Kidney capillary endothelial cell (primary cell): ENCODE measurements around the gene ZNF516.
A peak's percentile ranks its signal among the peaks of the same experiment; 100 is the strongest.
"Not testable (repeated sequence)": the region's sequence is repeated elsewhere in the genome, so short reads cannot be mapped to it uniquely, and the experiment has no call there.

ENCODE experiments used
- DNase-seq: peaks from one replicate; pipeline ENCODE4 v3.0.0-alpha.2; 2018; ENCODE audit warnings: low spot score

Gene ZNF516

DNA sequence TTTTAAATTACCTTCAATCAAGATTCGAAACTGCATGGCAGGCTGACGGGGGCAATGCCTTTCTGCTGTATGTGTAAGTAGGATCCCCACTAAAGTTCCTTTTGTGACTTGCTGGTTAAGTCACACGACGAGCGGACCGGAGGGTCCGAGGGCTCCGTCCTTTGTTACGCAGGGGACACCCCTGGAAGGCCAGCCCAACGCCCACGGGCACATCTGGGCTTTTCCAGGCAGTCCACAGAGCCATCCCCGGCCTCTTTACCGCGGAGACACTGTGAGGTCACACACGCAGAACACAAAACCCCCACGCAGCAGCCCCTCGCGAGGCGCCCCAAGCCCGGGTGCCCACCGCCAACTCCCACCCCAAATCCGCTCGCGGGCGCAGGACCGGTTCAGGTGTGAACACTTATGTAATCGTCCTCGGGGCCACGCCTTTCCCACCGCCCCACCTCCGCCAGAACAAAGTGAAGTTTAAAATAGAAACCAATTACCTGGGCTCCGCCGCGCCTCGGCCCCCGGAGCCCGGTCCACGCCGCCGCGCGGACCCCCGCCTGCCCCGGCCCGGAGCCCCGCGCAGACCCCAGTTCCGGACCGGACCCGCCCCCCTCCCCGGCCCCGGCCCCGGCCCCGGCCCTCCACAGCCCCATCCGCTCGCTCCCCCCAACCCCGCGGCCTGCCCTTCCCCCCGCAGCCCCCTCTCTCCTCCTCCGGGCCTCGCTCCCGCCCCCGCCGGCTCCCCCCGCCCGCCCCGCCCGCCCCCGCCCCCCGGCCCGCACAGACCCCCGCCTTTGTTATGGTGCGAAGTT is 4.2 kb downstream of the ZNF516 start:
- DNase-seq, result no peak

DNA sequence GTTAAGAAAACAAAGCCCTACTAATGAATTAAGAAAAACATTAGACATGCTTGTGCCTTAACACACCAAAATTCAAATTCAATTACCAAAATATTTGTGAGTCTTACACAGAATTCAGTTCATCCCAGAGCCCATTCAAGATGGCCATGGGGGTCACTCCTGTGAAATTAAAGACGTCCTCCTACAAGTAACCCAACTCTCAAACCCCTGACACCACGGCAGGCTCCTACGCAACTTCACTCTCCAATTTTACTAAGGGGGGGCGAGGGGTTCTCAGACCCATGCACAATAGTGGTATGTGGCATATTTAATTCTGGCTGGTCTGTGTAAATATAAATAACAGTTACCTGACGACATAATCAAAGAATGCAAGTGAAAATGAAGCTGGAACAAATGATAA is 5.0 kb downstream of the ZNF516 start:
- DNase-seq, result no peak

- DNase-seq, result no peak
Observed at GRCh38 chr18:76489081-76489480, 6.0 kb downstream of the ZNF516 start.

GRCh38 chr18:76488190-76488589 is 6.9 kb downstream of the ZNF516 start:
- DNase-seq, result no peak

DNA sequence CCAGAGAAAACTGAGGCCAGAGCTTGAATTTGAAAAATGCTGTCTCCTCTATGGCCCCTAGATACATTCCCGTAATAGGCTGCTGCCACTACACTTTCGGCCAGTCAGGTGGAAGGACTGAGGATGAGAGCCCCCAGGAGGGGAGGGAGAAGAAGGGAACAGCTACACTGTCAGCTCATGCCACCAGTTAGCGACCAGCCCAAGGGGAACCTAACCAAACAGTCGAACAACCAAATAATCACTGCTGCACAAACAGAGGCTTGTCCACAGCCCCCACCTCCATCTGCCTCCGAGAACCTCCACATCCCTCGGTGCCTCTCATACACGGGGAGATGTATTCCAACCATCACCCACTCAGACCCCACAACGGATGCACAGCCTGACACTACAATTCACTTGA is 7.3 kb downstream of the ZNF516 start:
- DNase-seq, result no peak

DNA sequence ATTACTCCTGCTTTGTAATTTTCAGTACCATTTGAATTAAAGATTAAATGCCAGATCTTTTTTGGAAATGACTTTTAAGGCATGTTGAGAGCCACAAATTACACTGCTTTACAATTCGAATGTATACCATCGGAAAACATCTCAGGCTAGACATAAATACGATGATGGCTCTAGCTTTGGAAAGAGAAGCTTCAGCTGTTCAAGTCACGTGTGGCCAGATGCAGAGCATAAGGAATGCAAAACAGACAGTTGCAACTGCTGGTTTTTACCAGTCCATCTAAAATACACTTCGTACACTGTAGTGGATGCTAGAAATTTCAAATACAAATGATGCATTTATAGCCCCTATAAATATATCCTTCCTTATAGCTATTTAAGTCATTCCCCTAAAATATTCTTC is 8.0 kb downstream of the ZNF516 start:
- DNase-seq, result no peak

DNA sequence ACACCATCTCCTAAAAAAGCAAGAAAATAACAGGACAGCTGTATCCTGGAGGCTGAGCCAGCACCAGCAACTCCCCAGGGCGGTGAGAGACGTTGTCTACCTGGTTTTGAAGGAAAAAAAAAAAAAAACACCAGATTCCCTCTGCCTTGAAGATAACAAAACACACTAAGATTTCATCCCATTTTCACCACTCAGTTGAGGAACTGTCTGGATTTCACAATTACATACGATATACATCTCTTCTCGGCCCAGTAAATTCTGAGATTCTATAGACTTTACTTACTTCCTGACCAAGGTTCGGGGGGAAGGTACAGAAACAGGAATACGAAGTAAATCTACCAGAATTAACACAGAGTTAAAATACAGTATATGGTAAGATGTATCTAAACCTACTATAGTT is 8.5 kb downstream of the ZNF516 start:
- no peak for DNase-seq

GRCh38 chr18:76486038-76486437 is 9.0 kb downstream of the ZNF516 start:
- no peak for DNase-seq

- no peak for DNase-seq
Observed at GRCh38 chr18:76484749-76485387, 10.2 kb downstream of the ZNF516 start.

GRCh38 chr18:76483780-76484179 is 11.3 kb downstream of the ZNF516 start:
- no peak for DNase-seq

- DNase-seq, result no peak
Observed at GRCh38 chr18:76482971-76483691, 11.9 kb downstream of the ZNF516 start.

DNA sequence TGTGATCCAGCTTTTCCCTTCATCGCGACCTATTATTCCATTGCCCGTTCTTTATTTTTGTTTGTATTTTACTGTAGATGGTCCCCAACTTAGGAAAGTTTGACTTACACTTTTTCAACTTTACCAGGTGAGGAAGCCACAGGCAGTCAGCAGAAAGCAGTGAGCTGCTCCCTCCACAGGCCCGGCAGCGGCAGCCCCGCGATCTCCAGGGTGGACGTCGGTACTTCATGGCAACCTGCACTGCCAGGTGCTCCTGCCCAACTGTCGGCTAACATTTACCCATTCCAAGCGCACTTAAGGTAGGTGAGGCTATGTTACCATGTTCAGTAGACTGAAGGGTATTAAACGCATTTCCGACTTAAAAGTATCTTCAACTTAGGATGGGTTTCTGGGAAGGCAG is 12.8 kb downstream of the ZNF516 start:
- no peak for DNase-seq

GRCh38 chr18:76480913-76481312 is 14.1 kb downstream of the ZNF516 start:
- DNase-seq, result no peak

DNA sequence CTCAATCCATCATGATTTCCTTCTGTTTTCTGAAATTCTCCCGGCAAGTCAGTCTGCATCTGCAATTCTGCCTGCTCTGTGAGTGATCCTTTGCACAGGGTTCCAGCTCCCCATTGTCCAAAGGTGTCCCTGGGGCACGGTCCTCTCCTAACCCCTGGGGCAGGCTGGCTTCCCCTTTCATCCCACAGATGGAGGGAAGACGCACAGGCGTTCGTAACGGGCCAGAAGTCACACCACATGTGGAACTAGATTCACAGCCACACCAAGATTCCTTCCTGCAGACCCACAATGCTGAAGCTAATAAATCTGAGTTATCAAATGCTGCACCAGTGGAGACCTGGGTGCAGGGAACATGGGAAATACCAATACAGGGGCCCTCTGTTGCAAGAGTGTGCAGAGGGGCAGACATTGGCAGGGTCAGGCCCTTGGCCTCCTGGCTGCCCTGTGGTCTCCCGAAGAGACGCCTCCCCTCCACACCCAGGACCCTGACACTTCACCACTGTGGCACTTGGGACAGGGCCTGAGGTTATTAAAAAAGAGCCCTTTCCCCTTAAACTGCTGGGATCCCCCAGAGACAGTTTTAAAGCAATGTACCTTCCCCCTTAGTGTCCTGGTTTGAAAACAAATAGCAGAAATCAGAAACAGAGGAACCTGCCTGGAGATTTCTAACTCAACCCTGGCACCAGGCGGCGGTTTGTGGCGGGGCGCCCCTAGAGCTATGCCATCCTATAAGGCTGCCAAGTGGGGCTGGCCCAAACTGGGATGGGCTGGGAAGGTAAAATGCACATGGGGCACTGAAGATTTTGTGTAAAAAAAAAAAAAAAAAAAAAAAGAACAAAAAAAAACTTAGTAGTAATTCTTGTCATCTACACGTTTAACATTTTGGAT is 15.4 kb downstream of the ZNF516 start:
- DNase-seq, result no peak

DNA sequence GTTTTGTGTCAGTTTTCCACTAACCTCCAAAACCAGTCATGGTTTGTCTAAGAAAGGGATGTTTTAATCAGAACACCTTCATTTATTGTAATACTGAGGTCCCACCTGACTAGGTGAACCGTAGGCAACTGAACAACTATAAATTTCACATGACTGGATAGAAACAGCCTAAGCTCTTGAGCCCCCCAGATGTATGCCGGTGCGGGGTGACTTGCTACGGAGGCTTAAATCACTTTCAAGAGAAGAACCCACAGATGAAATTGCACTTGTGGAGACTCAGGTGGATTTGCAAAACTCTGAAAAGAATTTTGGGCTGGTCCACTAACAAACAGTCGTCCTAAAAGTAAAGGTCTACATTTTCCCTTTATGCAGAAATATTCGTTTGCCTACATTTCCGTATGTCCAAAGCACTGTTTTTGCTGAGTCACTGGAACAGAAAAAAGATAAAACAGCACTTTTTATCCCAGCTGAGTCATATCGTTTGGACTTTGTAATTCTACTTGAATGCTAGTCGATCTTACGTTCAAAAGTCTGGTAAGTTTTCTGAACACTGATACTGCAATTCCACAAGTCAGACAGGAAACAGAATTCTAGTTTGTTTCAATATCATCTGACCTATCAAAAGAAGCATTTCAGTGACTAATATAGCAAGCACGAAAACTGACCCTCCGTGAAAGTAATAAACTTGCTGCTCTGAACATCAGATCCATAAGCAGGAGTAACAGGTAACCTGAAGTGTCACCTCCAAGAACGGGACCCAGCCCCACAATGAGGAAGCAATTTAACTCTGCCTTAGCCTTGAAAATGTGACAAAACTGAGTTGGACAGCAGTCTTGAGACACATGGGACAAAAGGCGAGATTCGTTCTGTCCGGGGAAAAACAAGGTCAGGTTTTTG is 18.1 kb downstream of the ZNF516 start:
- DNase-seq, result peak; percentile 73

GRCh38 chr18:76475450-76476194 is 19.4 kb downstream of the ZNF516 start:
- no peak for DNase-seq

- DNase-seq, result no peak
Observed at GRCh38 chr18:76474824-76475223, 20.2 kb downstream of the ZNF516 start.

- DNase-seq, result not testable (repeated sequence)
Observed at GRCh38 chr18:76473521-76473920, 21.5 kb downstream of the ZNF516 start.

- no peak for DNase-seq
Observed at GRCh38 chr18:76472829-76473228, 22.2 kb downstream of the ZNF516 start.

GRCh38 chr18:76471593-76471992 is 23.4 kb downstream of the ZNF516 start:
- no peak for DNase-seq
